ENCODE results near the gene BCAS3.

Gene BCAS3

GRCh38 chr17:61196799-61197198 lies 519.1 kb downstream of the BCAS3 start:
- no peak overlapping the region for H3K4me3 ChIP-seq (ENCODE audit: low read depth in 1 of 2, low read length in 2 of 2)
- no peak overlapping the region for H3K27ac ChIP-seq (ENCODE audit: low read depth, low read length)
- H3K4me1 ChIP-seq (ENCODE audit: insufficient read depth, low read length): no peaks in the 10 kb centered on the region
- no peaks in the 10 kb centered on the region for H3K36me3 ChIP-seq (ENCODE audit: insufficient read depth, low read length)
- H3K9ac ChIP-seq (ENCODE audit: low read length): no peak overlapping the region
- no peaks in the 10 kb centered on the region for H3K9me3 ChIP-seq (ENCODE audit: low read length)
- H3K27me3 ChIP-seq (ENCODE audit: control insufficient read depth in 1 of 2, insufficient read depth in 2 of 2, low read length in 2 of 2): no peaks in the 10 kb centered on the region

DNA sequence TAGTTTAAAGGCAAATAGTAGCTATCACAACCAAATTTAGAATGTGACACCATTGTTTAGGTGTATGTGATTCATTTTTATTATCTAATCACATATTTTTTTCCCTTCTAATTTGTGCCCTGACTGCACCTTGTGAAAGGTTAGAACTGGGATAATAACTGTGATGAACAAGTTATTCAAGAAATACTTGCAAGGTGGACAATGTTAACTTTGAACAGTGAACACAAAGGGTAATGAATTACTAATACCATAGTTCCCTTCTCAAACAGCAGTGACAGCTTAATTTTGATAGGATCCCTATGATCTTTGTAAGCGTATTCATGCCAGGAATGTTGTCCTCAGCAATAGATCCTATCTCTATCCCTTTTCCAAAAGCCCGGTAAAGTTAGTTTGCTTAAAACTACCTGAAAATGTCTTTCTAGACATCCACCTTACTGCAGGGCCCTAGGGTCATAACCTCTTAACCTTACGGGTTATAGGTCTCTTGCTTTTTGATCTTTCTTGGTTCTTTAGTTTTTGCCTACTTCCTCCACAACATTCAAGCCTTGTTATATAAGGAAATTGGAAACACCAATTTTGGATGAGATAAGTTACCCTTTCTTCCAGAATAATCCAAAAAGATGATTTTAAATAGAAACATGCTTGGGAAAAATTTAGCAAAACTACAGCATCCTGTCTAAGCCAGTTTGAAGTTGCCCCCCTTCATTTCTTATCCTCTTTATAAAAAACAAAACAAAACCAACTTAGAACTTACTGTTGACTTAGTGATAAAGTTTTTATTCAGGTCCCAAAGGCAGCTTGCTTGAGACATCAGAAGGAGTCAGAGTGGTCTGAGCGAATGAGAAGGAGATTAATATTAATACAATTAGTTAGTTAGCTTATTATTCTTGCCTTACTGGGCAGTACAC lies 522.0 kb downstream of the BCAS3 start:
- H3K27ac ChIP-seq (ENCODE audit: low read depth, low read length): no peak overlapping the region
- H3K27me3 ChIP-seq (ENCODE audit: control insufficient read depth in 1 of 2, insufficient read depth in 2 of 2, low read length in 2 of 2): no peaks in the 10 kb centered on the region
- H3K9ac ChIP-seq (ENCODE audit: low read length): no peak overlapping the region
- H3K9me3 ChIP-seq (ENCODE audit: low read length): no peaks in the 10 kb centered on the region
- no peak overlapping the region for H3K4me3 ChIP-seq (ENCODE audit: low read depth in 1 of 2, low read length in 2 of 2)
- H3K4me1 ChIP-seq (ENCODE audit: insufficient read depth, low read length): no peaks in the 10 kb centered on the region
- H3K36me3 ChIP-seq (ENCODE audit: insufficient read depth, low read length): no peaks in the 10 kb centered on the region

DNA sequence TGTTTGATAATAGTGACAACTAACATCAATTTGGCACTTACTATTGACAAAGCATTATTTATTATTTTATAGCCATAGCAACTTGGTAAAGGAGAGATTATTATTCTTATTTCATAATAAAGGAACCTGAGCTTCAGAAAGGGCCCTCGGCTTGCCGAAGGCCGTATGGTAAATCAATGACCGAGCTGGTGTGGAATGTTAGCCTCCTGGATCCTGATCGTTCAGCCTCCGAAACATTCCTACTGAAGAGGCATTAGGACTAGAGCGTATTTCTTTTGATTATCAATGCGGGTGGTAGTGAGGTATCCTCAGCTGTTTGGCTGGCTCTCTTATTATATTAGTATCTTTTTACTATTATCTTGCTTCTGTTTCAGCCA lies 522.7 kb downstream of the BCAS3 start:
- no peaks in the 10 kb centered on the region for H3K9me3 ChIP-seq (ENCODE audit: low read length)
- H3K36me3 ChIP-seq (ENCODE audit: insufficient read depth, low read length): no peaks in the 10 kb centered on the region
- H3K4me1 ChIP-seq (ENCODE audit: insufficient read depth, low read length): no peaks in the 10 kb centered on the region
- H3K27me3 ChIP-seq (ENCODE audit: control insufficient read depth in 1 of 2, insufficient read depth in 2 of 2, low read length in 2 of 2): no peaks in the 10 kb centered on the region
- H3K4me3 ChIP-seq (ENCODE audit: low read depth in 1 of 2, low read length in 2 of 2): no peak overlapping the region
- no peak overlapping the region for H3K27ac ChIP-seq (ENCODE audit: low read depth, low read length)
- no peak overlapping the region for H3K9ac ChIP-seq (ENCODE audit: low read length)

GRCh38 chr17:61201211-61201610 lies 523.6 kb downstream of the BCAS3 start:
- no peak overlapping the region for H3K4me3 ChIP-seq (ENCODE audit: low read depth in 1 of 2, low read length in 2 of 2)

DNA sequence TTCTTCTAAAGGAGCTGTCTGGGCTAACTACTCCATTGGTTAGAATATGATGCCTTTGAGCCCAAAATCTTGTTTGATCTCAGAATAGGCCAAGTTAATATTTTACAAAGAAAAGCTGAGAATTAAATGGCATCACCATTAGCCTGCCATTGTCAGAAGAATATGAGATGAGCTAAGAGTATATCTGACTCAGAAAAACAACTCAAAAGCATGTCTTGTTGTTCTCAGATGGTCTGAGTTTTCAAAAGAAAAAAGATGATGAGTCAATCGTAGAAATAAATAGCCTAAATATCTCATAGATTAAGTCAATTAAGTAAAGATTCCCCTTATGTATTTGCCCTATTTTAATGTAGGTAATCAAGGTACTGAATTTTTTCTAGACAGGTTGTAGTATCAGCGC lies 524.9 kb downstream of the BCAS3 start:
- no peak overlapping the region for H3K4me3 ChIP-seq (ENCODE audit: low read depth in 1 of 2, low read length in 2 of 2)
- H3K27ac ChIP-seq (ENCODE audit: low read depth, low read length): no peak overlapping the region
- H3K36me3 ChIP-seq (ENCODE audit: insufficient read depth, low read length): no peaks in the 10 kb centered on the region
- no peaks in the 10 kb centered on the region for H3K27me3 ChIP-seq (ENCODE audit: control insufficient read depth in 1 of 2, insufficient read depth in 2 of 2, low read length in 2 of 2)
- no peaks in the 10 kb centered on the region for H3K9me3 ChIP-seq (ENCODE audit: low read length)
- no peaks in the 10 kb centered on the region for H3K4me1 ChIP-seq (ENCODE audit: insufficient read depth, low read length)
- H3K9ac ChIP-seq (ENCODE audit: low read length): no peak overlapping the region

More at GRCh38 chr17:61201211-61201610, 523.6 kb downstream of the BCAS3 start:
- Histone ChIP-seq H3K27ac (ENCODE audit: low read depth, low read length) (no peak overlapping the region), H3K9ac (ENCODE audit: low read length) (no peak overlapping the region), H3K27me3 (ENCODE audit: control insufficient read depth in 1 of 2, insufficient read depth in 2 of 2, low read length in 2 of 2) (no peaks in the 10 kb centered on the region), H3K9me3 (ENCODE audit: low read length) (no peaks in the 10 kb centered on the region), H3K4me1 (ENCODE audit: insufficient read depth, low read length) (no peaks in the 10 kb centered on the region), H3K36me3 (ENCODE audit: insufficient read depth, low read length) (no peaks in the 10 kb centered on the region)

GRCh38 chr17:61203671-61204131 lies 526.0 kb downstream of the BCAS3 start:
- no peaks in the 10 kb centered on the region for H3K36me3 ChIP-seq (ENCODE audit: insufficient read depth, low read length)
- H3K9ac ChIP-seq (ENCODE audit: low read length): no peak overlapping the region
- H3K27me3 ChIP-seq (ENCODE audit: control insufficient read depth in 1 of 2, insufficient read depth in 2 of 2, low read length in 2 of 2): no peaks in the 10 kb centered on the region
- no peaks in the 10 kb centered on the region for H3K9me3 ChIP-seq (ENCODE audit: low read length)
- H3K4me1 ChIP-seq (ENCODE audit: insufficient read depth, low read length): no peaks in the 10 kb centered on the region
- no peak overlapping the region for H3K27ac ChIP-seq (ENCODE audit: low read depth, low read length)
- H3K4me3 ChIP-seq (ENCODE audit: low read depth in 1 of 2, low read length in 2 of 2): no peak overlapping the region

DNA sequence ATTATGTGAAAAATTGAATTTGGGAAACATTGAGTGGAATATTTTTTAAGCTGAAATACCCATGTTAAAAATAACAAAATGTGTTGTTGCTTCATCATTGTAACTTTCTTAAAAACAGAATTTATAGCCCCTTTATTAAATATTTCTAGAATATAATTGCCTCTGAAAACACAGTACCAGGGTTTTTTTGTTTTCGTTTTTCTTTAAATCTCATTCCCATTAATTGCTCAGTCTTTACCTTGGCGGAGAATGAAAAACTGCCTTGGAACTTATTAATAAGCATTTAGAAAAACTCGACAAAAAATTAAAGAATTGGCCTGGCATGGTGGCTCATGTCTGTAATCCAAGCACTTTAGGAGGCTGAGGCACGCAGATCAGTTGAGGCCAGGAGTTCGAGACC lies 526.8 kb downstream of the BCAS3 start:
- Histone ChIP-seq H3K9me3 (ENCODE audit: low read length) (no peaks in the 10 kb centered on the region), H3K4me1 (ENCODE audit: insufficient read depth, low read length) (no peaks in the 10 kb centered on the region), H3K4me3 (ENCODE audit: low read depth in 1 of 2, low read length in 2 of 2) (no peak overlapping the region), H3K9ac (ENCODE audit: low read length) (no peak overlapping the region), H3K27ac (ENCODE audit: low read depth, low read length) (no peak overlapping the region), H3K27me3 (ENCODE audit: control insufficient read depth in 1 of 2, insufficient read depth in 2 of 2, low read length in 2 of 2) (no peaks in the 10 kb centered on the region), H3K36me3 (ENCODE audit: insufficient read depth, low read length) (no peaks in the 10 kb centered on the region)

DNA sequence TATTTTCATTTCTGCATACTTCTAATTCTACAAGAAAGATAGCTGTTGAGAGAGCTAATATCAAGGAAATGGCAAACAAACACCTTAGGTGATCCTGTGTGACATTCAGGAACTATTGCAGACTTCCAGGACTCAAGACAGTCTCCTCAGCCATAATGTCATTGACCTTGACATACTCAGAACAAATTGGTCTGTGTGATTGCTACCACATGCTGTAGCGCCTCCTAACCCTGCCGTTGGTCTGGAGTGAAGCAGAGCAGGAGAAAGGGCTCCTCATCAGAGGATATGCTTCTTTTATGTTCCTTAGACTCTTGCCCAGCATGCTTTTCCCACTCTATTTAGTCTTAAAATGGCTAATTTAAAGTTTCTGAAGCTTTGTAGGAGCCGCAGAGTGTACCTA lies 527.8 kb downstream of the BCAS3 start:
- Histone ChIP-seq H3K4me1 (ENCODE audit: insufficient read depth, low read length) (no peaks in the 10 kb centered on the region), H3K27me3 (ENCODE audit: control insufficient read depth in 1 of 2, insufficient read depth in 2 of 2, low read length in 2 of 2) (no peaks in the 10 kb centered on the region), H3K9me3 (ENCODE audit: low read length) (no peaks in the 10 kb centered on the region), H3K36me3 (ENCODE audit: insufficient read depth, low read length) (no peaks in the 10 kb centered on the region), H3K4me3 (ENCODE audit: low read depth in 1 of 2, low read length in 2 of 2) (no peak overlapping the region), H3K27ac (ENCODE audit: low read depth, low read length) (no peak overlapping the region), H3K9ac (ENCODE audit: low read length) (no peak overlapping the region)

DNA sequence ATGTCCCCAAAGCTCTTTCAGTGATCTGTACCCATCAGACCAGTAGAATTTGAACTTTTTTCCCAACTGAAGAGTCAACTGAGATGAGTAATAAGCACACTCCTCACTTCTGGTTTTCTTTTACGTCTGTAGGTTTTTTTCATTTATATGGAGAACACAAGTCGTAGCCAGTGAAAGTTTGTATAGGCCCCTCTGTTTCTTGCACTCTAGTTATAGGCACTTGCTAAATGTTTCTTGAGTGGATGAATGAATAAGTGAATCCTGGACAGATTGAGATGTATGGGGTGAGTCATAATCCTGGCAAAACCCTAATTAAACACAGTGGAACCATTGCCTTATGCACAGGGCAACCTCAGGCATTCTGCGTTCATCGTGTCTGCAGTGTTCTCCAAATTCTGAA lies 528.3 kb downstream of the BCAS3 start:
- Histone ChIP-seq H3K27me3 (ENCODE audit: control insufficient read depth in 1 of 2, insufficient read depth in 2 of 2, low read length in 2 of 2) (no peaks in the 10 kb centered on the region), H3K4me1 (ENCODE audit: insufficient read depth, low read length) (no peaks in the 10 kb centered on the region), H3K4me3 (ENCODE audit: low read depth in 1 of 2, low read length in 2 of 2) (no peak overlapping the region), H3K9me3 (ENCODE audit: low read length) (no peaks in the 10 kb centered on the region), H3K27ac (ENCODE audit: low read depth, low read length) (no peak overlapping the region), H3K36me3 (ENCODE audit: insufficient read depth, low read length) (no peaks in the 10 kb centered on the region), H3K9ac (ENCODE audit: low read length) (no peak overlapping the region)

DNA sequence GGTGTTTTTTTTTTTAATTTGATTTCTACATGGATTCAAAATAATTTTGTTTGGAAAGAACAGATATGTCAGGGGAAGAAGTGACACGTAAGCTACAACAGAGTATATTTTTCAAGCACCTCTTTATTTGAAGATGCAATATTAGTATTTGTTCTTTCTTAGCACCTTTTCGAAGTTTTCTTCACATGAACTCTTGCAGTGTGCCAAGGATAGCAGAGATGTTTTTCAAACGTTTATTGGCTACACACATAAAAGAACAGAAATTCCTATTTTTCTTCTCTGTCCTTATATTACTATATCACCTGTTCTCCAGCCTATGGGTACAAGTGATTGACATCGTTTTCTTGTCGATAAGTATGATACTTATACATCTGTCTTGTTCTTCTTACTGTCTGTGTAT lies 529.3 kb downstream of the BCAS3 start:
- Histone ChIP-seq H3K4me1 (ENCODE audit: insufficient read depth, low read length) (no peaks in the 10 kb centered on the region), H3K27ac (ENCODE audit: low read depth, low read length) (no peak overlapping the region), H3K9me3 (ENCODE audit: low read length) (no peaks in the 10 kb centered on the region), H3K27me3 (ENCODE audit: control insufficient read depth in 1 of 2, insufficient read depth in 2 of 2, low read length in 2 of 2) (no peaks in the 10 kb centered on the region), H3K36me3 (ENCODE audit: insufficient read depth, low read length) (no peaks in the 10 kb centered on the region), H3K9ac (ENCODE audit: low read length) (no peak overlapping the region), H3K4me3 (ENCODE audit: low read depth in 1 of 2, low read length in 2 of 2) (no peak overlapping the region)

- Histone ChIP-seq H3K4me3 (ENCODE audit: low read depth in 1 of 2, low read length in 2 of 2) (no peak overlapping the region), H3K9me3 (ENCODE audit: low read length) (no peaks in the 10 kb centered on the region), H3K36me3 (ENCODE audit: insufficient read depth, low read length) (no peaks in the 10 kb centered on the region), H3K27ac (ENCODE audit: low read depth, low read length) (no peak overlapping the region), H3K9ac (ENCODE audit: low read length) (no peak overlapping the region), H3K4me1 (ENCODE audit: insufficient read depth, low read length) (no peaks in the 10 kb centered on the region), H3K27me3 (ENCODE audit: control insufficient read depth in 1 of 2, insufficient read depth in 2 of 2, low read length in 2 of 2) (no peaks in the 10 kb centered on the region)
These were observed 530.9 kb downstream of the BCAS3 start for GRCh38 chr17:61208301-61209105.
